AG04450 (cell line): ENCODE results near the gene ANKRD9. TPM values are rescaled to one million over a fixed set of nuclear protein-coding genes. Genes with fewer than 3 reads are reported as not detected.

Experiments used
- CTCF ChIA-PET: fragments of 300-600, 350-600 bp; formaldehyde crosslinking; extraction: SDS; loops from one replicate; lab custom pipeline; 2022; ENCODE audit warnings: antibody characterized with exemption, inconsistent platforms; lab: Charles Lee
- POLR2A ChIA-PET: fragments of 350-600 bp; formaldehyde crosslinking; extraction: SDS; loops from one replicate; lab custom pipeline; 2021; ENCODE audit warnings: antibody characterized with exemption, inconsistent platforms; lab: Yijun Ruan, JAX
- DNase-seq: peaks from one replicate; pipeline ENCODE4 v3.0.0-alpha.2; 2011; ENCODE audit warnings: low read depth, low spot score
- H3K27ac ChIP-seq: one replicate; pipeline ENCODE4 v1.5.1; 2012; ENCODE audit warnings: low read depth, low read length, control low read depth
- H3K27me3 ChIP-seq: one replicate; pipeline ENCODE4 v1.6.0; 2012; ENCODE audit warnings: low read length; ENCODE audit not compliant: control insufficient read depth, insufficient read depth
- H3K4me3 ChIP-seq: 2 replicates; pipeline ENCODE4 v1.5.1; 2011; ENCODE audit warnings: mild to moderate bottlenecking, low read depth, low read length, control low read depth
- H3K9me3 ChIP-seq: 2 replicates; pipeline ENCODE4 v1.5.1; 2012; ENCODE audit warnings: low read length; ENCODE audit not compliant: control insufficient read depth, insufficient read depth
- polyA plus RNA-seq: library from polyadenylated mRNA; depleted of rRNA; stranded (reverse); fragments of >200 nt; gene quantifications from 2 replicates; pipeline ENCODE4 v1.2.3, GENCODE V29; 2011
- TF ChIP-seq, protein P1 (sequence below): IDR thresholded peaks from 2 replicates; pipeline ENCODE4 v1.5.1; 2011; ENCODE audit warnings: low read depth, low read length, control low read depth, inconsistent platforms

ANKRD9 gene
- polyA plus RNA-seq, 1 experiment = 4.0 TPM

DNA sequence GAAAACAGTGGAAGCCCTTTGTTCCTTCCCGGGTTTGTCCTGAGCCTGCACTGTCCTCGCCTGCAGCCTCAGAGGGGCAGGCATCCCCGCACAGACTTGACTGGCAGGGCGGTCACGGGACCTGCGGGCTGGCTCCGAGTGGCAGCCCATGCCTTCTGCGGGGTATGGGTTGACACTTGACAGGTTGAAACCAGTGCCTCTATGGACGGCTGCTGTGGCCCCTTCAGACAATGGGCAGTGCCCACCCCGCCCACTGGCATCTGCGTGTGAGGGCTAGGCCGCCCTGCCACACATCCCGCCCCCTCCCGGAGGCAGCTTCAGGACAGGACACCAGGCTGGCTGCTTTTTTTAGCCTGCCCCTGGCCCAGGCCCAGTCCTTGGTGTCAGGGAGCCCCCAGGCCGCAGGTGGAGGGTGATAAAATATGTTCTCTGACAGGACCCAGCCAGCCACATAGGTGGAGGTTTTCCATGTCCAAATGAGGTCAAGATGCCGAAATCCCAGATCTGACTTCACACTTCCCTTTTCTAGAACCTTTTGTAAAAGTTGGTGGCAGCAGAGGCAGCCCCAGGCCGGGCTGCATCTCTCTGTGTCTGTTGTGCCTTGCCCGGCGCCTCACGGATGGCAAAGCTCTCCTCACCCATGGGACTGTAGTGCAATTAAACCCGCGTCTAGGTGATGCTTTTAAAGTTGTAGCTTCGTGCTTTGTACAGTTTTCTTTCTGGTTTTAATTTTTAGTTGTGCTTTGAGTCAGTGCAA lies 10.0 kb downstream of the ANKRD9 start:
- ChIA-PET CTCF (interaction anchor here (0.7 kb wide), 1 partner anchor 26 kb away, joined by 3 read pairs; no protein-coding TSS in a partner anchor), POLR2A (no interaction called here)
- Histone ChIP-seq H3K4me3 (no peak overlapping the region), H3K27ac (no peak overlapping the region), H3K9me3 (no peaks in the 10 kb centered on the region; the same call in 1 of the 2 replicates), H3K27me3 (no peaks in the 10 kb centered on the region)
- TF ChIP-seq, protein P1, sequence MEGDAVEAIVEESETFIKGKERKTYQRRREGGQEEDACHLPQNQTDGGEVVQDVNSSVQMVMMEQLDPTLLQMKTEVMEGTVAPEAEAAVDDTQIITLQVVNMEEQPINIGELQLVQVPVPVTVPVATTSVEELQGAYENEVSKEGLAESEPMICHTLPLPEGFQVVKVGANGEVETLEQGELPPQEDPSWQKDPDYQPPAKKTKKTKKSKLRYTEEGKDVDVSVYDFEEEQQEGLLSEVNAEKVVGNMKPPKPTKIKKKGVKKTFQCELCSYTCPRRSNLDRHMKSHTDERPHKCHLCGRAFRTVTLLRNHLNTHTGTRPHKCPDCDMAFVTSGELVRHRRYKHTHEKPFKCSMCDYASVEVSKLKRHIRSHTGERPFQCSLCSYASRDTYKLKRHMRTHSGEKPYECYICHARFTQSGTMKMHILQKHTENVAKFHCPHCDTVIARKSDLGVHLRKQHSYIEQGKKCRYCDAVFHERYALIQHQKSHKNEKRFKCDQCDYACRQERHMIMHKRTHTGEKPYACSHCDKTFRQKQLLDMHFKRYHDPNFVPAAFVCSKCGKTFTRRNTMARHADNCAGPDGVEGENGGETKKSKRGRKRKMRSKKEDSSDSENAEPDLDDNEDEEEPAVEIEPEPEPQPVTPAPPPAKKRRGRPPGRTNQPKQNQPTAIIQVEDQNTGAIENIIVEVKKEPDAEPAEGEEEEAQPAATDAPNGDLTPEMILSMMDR = no peak
- no peak for DNase-seq

DNA sequence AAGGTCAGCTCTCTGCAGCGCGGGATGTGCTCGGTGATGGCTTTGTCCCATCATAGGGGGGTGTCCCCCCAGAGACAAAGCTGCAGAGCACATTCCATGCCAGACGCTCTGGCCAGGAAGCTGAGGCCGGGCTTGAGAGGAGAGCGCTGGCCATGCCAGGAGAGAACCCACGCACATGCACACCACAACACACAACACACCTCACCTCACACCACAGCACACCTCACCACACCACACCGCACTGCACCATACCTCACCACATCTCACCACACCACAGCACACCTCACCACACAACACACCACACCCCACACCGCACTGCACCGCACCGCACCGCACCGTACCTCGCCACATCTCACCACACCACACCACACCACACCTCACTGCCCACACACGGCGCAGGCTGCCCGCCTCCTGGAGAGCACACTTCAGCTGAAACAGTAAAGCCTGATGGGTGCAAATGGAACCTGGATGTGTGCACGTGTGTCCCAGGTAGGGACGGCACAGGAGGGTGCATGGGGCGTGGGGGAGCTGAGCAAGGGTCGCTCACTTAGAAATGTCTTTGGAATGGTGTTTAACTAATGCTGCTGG lies 10.8 kb downstream of the ANKRD9 start:
- TF ChIP-seq, protein P1 = no peak
- CTCF ChIA-PET = interaction anchor here (0.7 to 1.8 kb wide), 2 partner anchors 25 to 61 kb away, joined by 3 to 12 read pairs; no protein-coding TSS in a partner anchor
- POLR2A ChIA-PET = no interaction called here
- Histone ChIP-seq H3K4me3 (no peak overlapping the region), H3K27me3 (no peaks in the 10 kb centered on the region), H3K27ac (no peak overlapping the region), H3K9me3 (no peaks in the 10 kb centered on the region; the same call in 1 of the 2 replicates)
- DNase-seq = no peak

DNA sequence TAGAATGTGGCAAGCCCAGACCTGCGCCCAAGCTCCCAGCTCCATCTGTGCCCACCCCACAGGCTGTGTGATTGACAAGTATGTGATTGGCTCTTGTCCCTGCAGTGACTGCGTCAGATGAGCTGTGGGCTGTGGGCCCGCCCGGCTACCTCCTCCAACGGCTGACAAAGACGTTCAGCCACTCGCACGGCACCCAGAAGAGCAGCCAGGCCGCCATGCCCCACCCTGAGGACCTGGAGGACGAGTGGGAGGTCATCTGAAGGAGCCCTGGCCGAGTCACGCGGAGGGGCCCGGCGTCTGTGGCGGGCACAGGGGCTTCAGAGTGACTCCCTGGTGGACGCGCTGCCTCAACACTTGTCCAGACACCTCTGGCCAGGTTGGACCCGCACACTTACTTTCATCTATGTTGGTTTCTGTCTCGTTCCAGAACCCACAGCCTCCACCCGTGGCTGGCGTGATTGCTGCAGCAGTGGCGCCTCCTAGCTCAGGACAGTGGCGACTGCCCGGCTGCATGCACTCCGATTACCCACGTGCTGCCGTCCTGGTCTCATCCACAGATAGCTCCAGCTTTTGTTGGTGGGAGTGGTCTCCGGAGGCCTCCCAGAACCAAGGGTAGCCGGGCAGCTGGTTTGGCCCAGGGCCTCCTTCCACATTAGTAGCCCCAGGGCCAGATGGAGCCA lies 11.4 kb downstream of the ANKRD9 start:
- no peaks in the 10 kb centered on the region for H3K27me3 ChIP-seq
- no peak overlapping the region for H3K4me3 ChIP-seq
- ChIA-PET CTCF (interaction anchor here (1.8 kb wide), 1 partner anchor 60 kb away, joined by 12 read pairs; no protein-coding TSS in a partner anchor), POLR2A (no interaction called here)
- H3K9me3 ChIP-seq = no peaks in the 10 kb centered on the region; the same call in 1 of the 2 replicates
- no peak overlapping the region for H3K27ac ChIP-seq
- no peak for DNase-seq
- TF ChIP-seq, protein P1 = 0 out of 2 replicates have a peak, but pooled peaks have one; percentile 8

DNA sequence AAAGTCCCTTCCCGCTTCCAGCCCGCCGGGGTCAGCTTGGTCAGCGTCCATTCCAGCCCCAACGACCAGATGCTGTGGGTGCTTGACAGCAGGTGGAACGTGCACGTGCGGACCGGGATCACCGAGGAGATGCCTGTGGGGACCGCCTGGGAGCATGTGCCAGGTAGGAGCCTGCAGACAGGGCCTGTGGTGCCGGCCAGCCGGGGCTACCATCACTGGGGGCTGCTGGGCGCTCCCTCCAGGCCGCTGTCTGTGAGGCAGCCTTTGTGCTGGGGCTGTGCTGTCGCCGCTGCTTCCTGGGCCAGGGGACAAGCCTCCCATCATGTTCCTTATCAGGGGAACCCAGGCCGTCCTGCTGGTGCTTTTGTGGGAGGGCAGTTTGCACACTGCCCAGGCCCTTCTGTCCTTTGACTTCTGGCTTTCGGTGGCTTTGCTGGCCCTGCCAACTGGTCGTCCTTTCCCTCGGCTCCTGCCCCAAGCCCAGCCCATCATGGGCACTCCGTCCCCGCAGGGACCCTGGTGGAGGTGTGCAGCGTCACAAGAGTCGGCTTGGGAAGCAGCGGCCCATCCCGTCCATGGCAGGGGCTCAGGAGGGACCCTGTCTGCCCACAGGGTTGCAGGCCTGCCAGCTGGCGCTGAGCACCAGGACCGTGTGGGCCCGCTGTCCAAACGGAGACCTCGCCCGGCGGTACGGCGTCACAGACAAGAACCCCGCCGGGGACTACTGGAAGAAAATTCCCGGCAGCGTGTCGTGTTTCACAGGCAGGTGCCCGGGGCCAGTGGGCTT lies 12.4 kb downstream of the ANKRD9 start:
- ChIA-PET POLR2A (no interaction called here), CTCF (interaction anchor here (1.8 kb wide), 1 partner anchor 59 kb away, joined by 12 read pairs; no protein-coding TSS in a partner anchor)
- Histone ChIP-seq H3K27ac (no peak overlapping the region), H3K27me3 (no peaks in the 10 kb centered on the region), H3K9me3 (no peaks in the 10 kb centered on the region; the same call in 1 of the 2 replicates), H3K4me3 (no peak overlapping the region)
- DNase-seq = no peak
- TF ChIP-seq, protein P1 = no peak
